Subcutaneous abdominal adipose tissue (tissue), 5 donors: ENCODE measurements around the gene LAMA5.

Source experiments
- H3K27ac ChIP-seq: one replicate; pipeline ENCODE4 v1.7.0; 2013; ENCODE audit warnings: low read depth, mild to moderate bottlenecking, inconsistent platforms, low read length, moderate library complexity
- H3K27me3 ChIP-seq, 5 donors: one replicate each; pipeline ENCODE4 v1.7.0; 2013; ENCODE audit warnings: low read length in 5 of 5, inconsistent platforms in 1 of 5; ENCODE audit not compliant: control insufficient read depth in 5 of 5, insufficient read depth in 4 of 5
- H3K36me3 ChIP-seq, 5 donors: one replicate each; pipeline ENCODE4 v1.7.0; 2013; ENCODE audit warnings: low read length in 5 of 5; ENCODE audit not compliant: control insufficient read depth in 5 of 5, insufficient read depth in 5 of 5
- H3K4me1 ChIP-seq, 5 donors: one replicate each; pipeline ENCODE4 v1.7.0; 2013; ENCODE audit warnings: low read length in 5 of 5, mild to moderate bottlenecking in 3 of 5, moderate library complexity in 1 of 5; ENCODE audit not compliant: control insufficient read depth in 5 of 5, insufficient read depth in 5 of 5
- H3K4me3 ChIP-seq, 5 donors: one replicate each; pipeline ENCODE4 v1.7.0; 2013; ENCODE audit warnings: low read length in 5 of 5, low read depth in 1 of 5
- H3K9ac ChIP-seq, 5 donors: one replicate each; pipeline ENCODE4 v1.7.0; 2013; ENCODE audit warnings: low read length in 5 of 5, mild to moderate bottlenecking in 4 of 5, moderate library complexity in 3 of 5
- H3K9me3 ChIP-seq, 5 donors: one replicate each; pipeline ENCODE4 v1.7.0; 2013; ENCODE audit warnings: low read length in 5 of 5; ENCODE audit not compliant: control insufficient read depth in 5 of 5
- donor health status: healthy.
- donor health status: healthy.
- donor health status: healthy.
- donor health status: healthy.
- donor health status: healthy.

The LAMA5 gene

DNA sequence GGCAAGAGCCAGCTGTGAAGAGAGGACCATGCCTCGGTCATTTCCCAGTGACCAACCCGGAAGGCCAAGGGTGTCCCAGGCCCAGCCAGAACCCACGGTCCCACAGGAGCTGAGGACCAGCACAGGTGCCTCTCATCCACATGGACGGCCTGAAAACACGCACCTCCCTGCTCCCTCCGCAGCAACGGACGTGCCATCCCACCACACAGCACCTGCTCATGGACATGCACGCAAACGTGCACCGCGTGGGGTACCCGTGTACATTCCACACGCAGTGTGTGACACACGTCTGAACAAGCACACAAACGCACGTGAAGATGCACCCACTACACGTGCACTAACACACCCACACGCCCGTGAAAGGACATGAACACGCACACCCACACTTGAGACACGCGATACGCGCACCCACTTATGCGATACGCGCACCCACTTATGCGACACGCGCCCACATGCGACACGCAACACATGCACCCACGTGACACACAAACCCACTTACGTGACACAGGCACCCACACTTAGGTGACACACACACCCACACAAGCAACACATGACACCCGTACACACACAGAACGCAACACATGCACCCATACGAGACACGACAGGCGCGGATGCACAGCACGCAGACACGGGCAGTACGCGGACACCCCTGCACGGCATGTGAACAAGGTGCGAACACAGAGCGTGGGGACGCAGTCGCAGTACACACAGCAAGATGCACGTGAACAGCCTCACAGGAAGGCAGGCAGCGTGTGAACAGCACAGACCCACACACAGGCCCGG lies 30.1 kb downstream of the LAMA5 start:
- no peaks in the 10 kb centered on the region for H3K27me3 ChIP-seq
- no peak overlapping the region for H3K27ac ChIP-seq
- H3K9me3 ChIP-seq = no peaks in the 10 kb centered on the region
- H3K4me3 ChIP-seq = no peak overlapping the region
- H3K4me1 ChIP-seq = no peaks in the 10 kb centered on the region
- no peak overlapping the region for H3K9ac ChIP-seq
- H3K36me3 ChIP-seq = peaks cover 0 to 65% (median 53%) of the 10 kb centered on the region in 5 donors

GRCh38 chr20:62336329-62336728 lies 30.8 kb downstream of the LAMA5 start:
- Histone ChIP-seq H3K27ac (no peak overlapping the region), H3K9ac (no peak overlapping the region), H3K9me3 (no peaks in the 10 kb centered on the region), H3K4me3 (no peak overlapping the region), H3K27me3 (no peaks in the 10 kb centered on the region), H3K36me3 (peaks cover 0 to 71% (median 58%) of the 10 kb centered on the region in 5 donors), H3K4me1 (no peaks in the 10 kb centered on the region)

- Histone ChIP-seq H3K27me3 (no peaks in the 10 kb centered on the region), H3K36me3 (peaks cover 0 to 77% (median 63%) of the 10 kb centered on the region in 5 donors), H3K9ac (no peak overlapping the region), H3K27ac (no peak overlapping the region), H3K4me1 (no peaks in the 10 kb centered on the region), H3K4me3 (no peak overlapping the region), H3K9me3 (no peaks in the 10 kb centered on the region)
These were observed 31.6 kb downstream of the LAMA5 start for GRCh38 chr20:62335532-62335931.

DNA sequence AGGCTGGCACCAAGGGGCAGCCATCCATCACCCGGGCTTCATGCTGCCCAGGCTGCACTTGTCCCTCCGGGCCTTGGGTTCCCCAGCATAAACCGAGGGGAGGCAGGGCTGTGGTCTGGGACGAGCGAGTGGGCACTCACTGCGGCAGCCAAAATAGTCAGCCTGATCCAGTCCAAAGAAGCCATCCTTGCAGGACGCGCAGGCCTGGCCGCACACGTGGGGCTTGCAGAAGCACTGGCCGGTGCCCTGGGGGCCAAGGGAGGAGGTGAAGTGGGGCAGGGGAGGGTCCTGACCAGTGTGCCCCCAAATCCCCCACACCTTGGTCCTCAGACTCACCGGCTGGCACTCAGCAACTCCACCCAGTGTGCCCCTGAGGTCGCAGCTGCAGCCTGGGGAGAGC lies 32.2 kb downstream of the LAMA5 start:
- no peaks in the 10 kb centered on the region for H3K27me3 ChIP-seq
- no peak overlapping the region for H3K9ac ChIP-seq
- peaks cover 0 to 79% (median 68%) of the 10 kb centered on the region in 5 donors for H3K36me3 ChIP-seq
- H3K9me3 ChIP-seq = no peaks in the 10 kb centered on the region
- H3K27ac ChIP-seq = no peak overlapping the region
- no peaks in the 10 kb centered on the region for H3K4me1 ChIP-seq
- H3K4me3 ChIP-seq = no peak overlapping the region

DNA sequence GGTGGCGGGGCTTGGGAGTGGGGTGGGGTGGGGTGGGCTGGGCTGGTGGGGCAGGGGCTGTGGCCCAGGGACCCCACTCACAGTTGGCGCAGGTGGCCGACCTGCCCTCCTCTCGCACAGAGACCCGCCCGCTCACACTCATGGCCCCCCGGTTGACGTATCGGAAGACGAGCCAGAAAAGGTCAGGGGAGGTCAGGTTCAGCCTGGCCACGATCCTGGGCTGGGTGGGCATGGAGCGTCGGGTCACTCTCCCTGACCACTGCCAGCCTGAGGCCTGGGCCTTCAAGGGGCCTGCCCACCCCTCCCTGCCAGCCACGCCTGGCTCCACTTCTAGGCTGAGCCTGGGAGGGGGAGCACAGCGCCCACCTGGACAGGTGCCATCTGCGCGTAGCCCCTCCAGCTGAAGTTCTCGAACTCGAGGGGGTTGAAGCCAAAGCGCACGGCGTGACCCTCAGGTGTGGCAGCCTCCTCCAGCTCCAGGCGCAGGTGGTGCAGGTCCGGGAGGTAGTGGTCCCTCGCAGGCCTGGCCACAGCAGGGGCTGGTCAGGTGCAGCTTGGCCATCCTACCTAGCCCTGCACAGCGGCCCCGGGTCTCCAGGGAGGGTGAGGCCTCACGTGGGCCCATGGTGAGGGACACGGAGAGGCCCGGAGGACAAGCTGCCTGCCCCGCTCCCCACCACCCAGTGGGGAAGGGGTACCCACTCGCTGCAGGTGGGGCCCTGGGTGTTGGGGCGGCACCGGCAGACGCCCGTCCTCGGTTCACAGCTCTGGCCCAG lies 33.1 kb downstream of the LAMA5 start:
- H3K36me3 ChIP-seq = peaks cover 0 to 82% (median 73%) of the 10 kb centered on the region in 5 donors
- H3K9ac ChIP-seq = no peak overlapping the region
- H3K9me3 ChIP-seq = no peaks in the 10 kb centered on the region
- H3K4me1 ChIP-seq = no peaks in the 10 kb centered on the region
- no peaks in the 10 kb centered on the region for H3K27me3 ChIP-seq
- no peak overlapping the region for H3K27ac ChIP-seq
- no peak overlapping the region for H3K4me3 ChIP-seq

DNA sequence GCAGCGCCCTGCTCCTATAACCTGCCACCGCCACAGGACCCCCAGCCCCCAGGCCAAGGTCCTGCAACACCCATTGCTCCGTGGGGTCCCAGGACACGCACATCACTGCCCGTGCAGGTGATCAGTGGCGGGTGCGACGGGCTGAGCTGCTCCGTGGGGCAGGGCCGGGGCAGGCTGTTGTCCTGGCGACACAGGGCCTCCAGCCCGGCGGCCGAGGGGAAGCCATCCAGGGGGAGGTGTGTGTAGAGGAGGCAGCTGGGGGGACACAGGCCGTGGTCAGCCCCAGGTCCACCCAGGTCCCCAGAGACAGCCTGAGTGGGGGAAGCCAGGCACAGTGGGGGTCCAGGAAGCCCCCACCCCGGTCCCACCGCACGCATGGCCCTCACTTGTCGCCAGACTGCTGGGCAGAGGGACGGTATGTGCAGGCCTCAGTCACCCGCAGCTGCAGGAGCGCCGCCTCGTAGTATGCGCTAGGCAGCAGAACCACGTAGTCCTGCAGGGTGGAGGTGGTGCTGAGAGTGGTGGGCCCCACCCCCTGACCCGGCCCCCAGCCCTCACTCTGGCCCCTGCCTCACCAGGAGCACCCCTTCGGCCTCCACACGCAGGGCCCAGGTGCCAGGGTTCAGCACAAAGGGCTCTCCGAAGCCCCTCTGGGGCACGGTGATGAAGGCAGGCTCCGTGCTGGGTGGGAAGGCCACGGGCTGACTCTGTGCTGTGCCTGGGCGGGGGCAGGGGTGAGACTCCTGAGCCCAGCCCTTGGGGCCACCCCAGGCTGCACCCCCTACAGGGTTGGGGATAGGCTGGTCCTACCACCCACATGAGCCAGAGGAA lies 33.9 kb downstream of the LAMA5 start:
- Histone ChIP-seq H3K9ac (no peak overlapping the region), H3K4me3 (no peak overlapping the region), H3K9me3 (no peaks in the 10 kb centered on the region), H3K36me3 (peaks cover 0 to 86% (median 78%) of the 10 kb centered on the region in 5 donors), H3K27me3 (no peaks in the 10 kb centered on the region), H3K27ac (no peak overlapping the region), H3K4me1 (no peaks in the 10 kb centered on the region)

DNA sequence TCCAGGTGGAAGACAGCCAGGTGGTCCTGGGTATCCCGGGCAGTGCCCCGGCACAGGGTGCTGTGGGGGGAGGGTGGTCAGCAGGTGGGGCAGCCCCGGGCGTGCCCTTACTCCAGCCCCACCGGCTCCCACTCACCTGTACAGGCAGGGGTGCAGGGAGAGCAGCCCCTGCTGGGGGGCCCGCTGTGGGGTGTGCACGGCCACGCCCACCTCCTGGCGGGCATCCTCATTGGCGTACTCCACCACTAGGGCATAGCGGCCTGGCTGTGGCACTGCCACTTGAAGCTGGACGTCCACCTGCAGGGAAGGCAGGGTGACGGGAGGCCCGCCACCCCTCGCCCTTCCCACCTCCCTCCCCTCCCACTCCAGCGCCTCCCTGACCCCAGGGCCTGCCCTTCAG lies 34.7 kb downstream of the LAMA5 start:
- H3K4me1 ChIP-seq = no peaks in the 10 kb centered on the region
- no peak overlapping the region for H3K27ac ChIP-seq
- H3K4me3 ChIP-seq = no peak overlapping the region
- H3K9me3 ChIP-seq = no peaks in the 10 kb centered on the region
- peaks cover 0 to 86% (median 77%) of the 10 kb centered on the region in 5 donors for H3K36me3 ChIP-seq
- H3K27me3 ChIP-seq = no peaks in the 10 kb centered on the region
- no peak overlapping the region for H3K9ac ChIP-seq

GRCh38 chr20:62331347-62331746 lies 35.8 kb downstream of the LAMA5 start:
- Histone ChIP-seq H3K4me3 (no peak overlapping the region), H3K36me3 (peaks cover 0 to 86% (median 77%) of the 10 kb centered on the region in 5 donors), H3K27me3 (no peaks in the 10 kb centered on the region), H3K9me3 (no peaks in the 10 kb centered on the region), H3K27ac (no peak overlapping the region), H3K4me1 (no peaks in the 10 kb centered on the region), H3K9ac (no peak overlapping the region)

GRCh38 chr20:62330576-62331317 lies 36.4 kb downstream of the LAMA5 start:
- Histone ChIP-seq H3K27me3 (no peaks in the 10 kb centered on the region), H3K9me3 (no peaks in the 10 kb centered on the region), H3K27ac (no peak overlapping the region), H3K9ac (no peak overlapping the region), H3K4me3 (no peak overlapping the region), H3K4me1 (no peaks in the 10 kb centered on the region), H3K36me3 (peaks cover 0 to 88% (median 74%) of the 10 kb centered on the region in 5 donors)
